Lower lobe of right lung (tissue), 2 donors: ENCODE measurements around the gene RGS13. TPM values are rescaled to one million over a fixed set of nuclear protein-coding genes. Genes with fewer than 3 reads are reported as not detected.

Source experiments
- ATAC-seq, 2 donors: fragments of 200-7000 bp; cut with Tn5 transposase; one replicate each; pipeline ENCODE4 v1.9.1; 2020 to 2022; ENCODE audit warnings: mild to moderate bottlenecking in 2 of 2, moderate library complexity in 2 of 2
- DNase-seq: peaks from one replicate; pipeline ENCODE4 v3.0.0-alpha.2; 2020
- H3K27ac ChIP-seq: fragments of 200-600 bp; one replicate; pipeline ENCODE4 v1.8.0; 2022
- H3K27me3 ChIP-seq: fragments of 200-600 bp; one replicate; pipeline ENCODE4 v1.8.0; 2022; ENCODE audit warnings: low read depth
- H3K36me3 ChIP-seq: fragments of 200-600 bp; one replicate; pipeline ENCODE4 v1.8.0; 2022; ENCODE audit warnings: mild to moderate bottlenecking
- H3K4me1 ChIP-seq: fragments of 200-600 bp; one replicate; pipeline ENCODE4 v1.8.0; 2022
- H3K4me3 ChIP-seq: fragments of 200-600 bp; one replicate; pipeline ENCODE4 v1.8.0; 2022; ENCODE audit warnings: mild to moderate bottlenecking
- H3K9me3 ChIP-seq: fragments of 200-600 bp; one replicate; pipeline ENCODE4 v1.8.0; 2022
- intact Hi-C: fragments of 100-400 bp; cut with DNase I; formaldehyde crosslinking; loops from one replicate; pipeline ENCODE4 v1.11.0; 2022
- total RNA-seq: library from RNA; stranded (reverse); fragmentation: NEBNext Ultra II Directional; extraction: Animal tissue kit (Norgen Biotek cat#: 25700); gene quantifications from one replicate; pipeline ENCODE4 v1.2.1, GENCODE V29; 2021
- TF ChIP-seq, protein P1 (sequence below): fragments of 200-600 bp; IDR thresholded peaks from one replicate; pipeline ENCODE4 v1.8.0; 2022; ENCODE audit warnings: antibody characterized with exemption, mild to moderate bottlenecking
- donor health status: DM: no; HTN: yes; CAD: no; lungs with severe emphysema.

Gene RGS13
- total RNA-seq, 1 donor from 2014 or later: 5.0 TPM

- ATAC-seq: no peak
- intact Hi-C loops: no loop called here
- TF ChIP-seq, protein P1, sequence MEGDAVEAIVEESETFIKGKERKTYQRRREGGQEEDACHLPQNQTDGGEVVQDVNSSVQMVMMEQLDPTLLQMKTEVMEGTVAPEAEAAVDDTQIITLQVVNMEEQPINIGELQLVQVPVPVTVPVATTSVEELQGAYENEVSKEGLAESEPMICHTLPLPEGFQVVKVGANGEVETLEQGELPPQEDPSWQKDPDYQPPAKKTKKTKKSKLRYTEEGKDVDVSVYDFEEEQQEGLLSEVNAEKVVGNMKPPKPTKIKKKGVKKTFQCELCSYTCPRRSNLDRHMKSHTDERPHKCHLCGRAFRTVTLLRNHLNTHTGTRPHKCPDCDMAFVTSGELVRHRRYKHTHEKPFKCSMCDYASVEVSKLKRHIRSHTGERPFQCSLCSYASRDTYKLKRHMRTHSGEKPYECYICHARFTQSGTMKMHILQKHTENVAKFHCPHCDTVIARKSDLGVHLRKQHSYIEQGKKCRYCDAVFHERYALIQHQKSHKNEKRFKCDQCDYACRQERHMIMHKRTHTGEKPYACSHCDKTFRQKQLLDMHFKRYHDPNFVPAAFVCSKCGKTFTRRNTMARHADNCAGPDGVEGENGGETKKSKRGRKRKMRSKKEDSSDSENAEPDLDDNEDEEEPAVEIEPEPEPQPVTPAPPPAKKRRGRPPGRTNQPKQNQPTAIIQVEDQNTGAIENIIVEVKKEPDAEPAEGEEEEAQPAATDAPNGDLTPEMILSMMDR: no peak
Measured at GRCh38 chr1:192658255-192658654, 22.3 kb downstream of the RGS13 start.

GRCh38 chr1:192660613-192661012, 24.7 kb downstream of the RGS13 start:
- Histone ChIP-seq H3K4me3 (no peak overlapping the region), H3K27me3 (no peaks in the 10 kb centered on the region), H3K27ac (no peak overlapping the region), H3K36me3 (no peaks in the 10 kb centered on the region), H3K9me3 (no peaks in the 10 kb centered on the region), H3K4me1 (no peaks in the 10 kb centered on the region)
- ATAC-seq: no peak
- no peak for DNase-seq
- TF ChIP-seq, protein P1: no peak
- intact Hi-C loops: no loop called here

More at GRCh38 chr1:192658255-192658654, 22.3 kb downstream of the RGS13 start:
- H3K9me3 ChIP-seq: no peaks in the 10 kb centered on the region
- no peaks in the 10 kb centered on the region for H3K27me3 ChIP-seq
- no peak overlapping the region for H3K27ac ChIP-seq
- H3K36me3 ChIP-seq: no peaks in the 10 kb centered on the region
- no peak for DNase-seq
- H3K4me1 ChIP-seq: no peaks in the 10 kb centered on the region
- no peak overlapping the region for H3K4me3 ChIP-seq

DNA sequence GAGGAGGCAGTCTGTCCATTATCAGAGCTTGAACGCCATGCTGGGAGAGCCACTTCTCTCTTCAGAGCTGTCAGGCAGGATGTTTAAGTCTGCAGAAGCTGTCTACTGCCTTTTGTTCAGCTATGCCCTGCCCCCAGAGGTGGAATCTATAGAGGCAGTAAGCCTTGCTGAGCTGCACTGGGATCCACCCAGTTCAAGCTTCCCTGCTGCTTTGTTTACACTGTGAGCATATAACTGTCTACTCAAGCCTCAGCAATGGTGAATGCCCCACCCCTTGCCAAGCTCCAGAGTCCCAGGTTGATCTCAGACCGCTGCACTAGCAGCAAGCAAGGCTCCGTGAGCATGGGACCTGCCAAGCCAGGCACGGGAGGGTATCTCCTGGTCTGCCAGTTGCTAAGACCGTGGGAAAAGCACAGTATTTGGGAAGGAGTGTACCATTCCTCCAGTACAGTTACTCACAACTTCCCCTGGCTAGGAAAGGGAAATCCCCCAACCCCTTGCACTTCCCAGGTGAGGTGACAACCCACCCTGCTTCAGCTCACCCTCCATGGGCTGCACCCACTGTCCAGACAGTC, 32.5 kb downstream of the RGS13 start:
- intact Hi-C loops: no loop called here
- DNase-seq: no peak
- TF ChIP-seq, protein P1: no peak

DNA sequence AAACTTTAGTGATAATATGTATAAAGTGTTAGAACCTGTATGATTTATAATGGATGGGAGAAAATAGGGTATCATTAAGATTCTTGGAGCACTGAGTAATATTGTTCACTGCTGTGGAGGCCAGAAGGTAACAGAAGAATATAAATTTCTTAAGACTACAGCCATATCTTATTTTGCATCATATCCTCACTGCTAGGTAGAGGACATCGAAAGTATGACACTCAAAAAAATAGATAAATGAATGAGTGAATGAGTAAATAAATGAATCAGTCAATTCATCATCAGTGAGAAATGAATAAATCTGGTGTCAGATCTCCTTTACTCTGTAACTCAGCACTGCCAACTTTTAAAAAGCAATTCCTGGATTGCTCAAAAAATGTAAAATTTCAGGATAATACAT, 33.2 kb downstream of the RGS13 start:
- no peaks in the 10 kb centered on the region for H3K36me3 ChIP-seq
- TF ChIP-seq, protein P1: no peak
- no peaks in the 10 kb centered on the region for H3K9me3 ChIP-seq
- no peaks in the 10 kb centered on the region for H3K27me3 ChIP-seq
- no peaks in the 10 kb centered on the region for H3K4me1 ChIP-seq
- H3K27ac ChIP-seq: no peak overlapping the region
- DNase-seq: no peak
- intact Hi-C loops: no loop called here
- H3K4me3 ChIP-seq: no peak overlapping the region
- ATAC-seq: no peak

More for the DNA sequence above, 32.5 kb downstream of the RGS13 start:
- no peaks in the 10 kb centered on the region for H3K4me1 ChIP-seq
- H3K4me3 ChIP-seq: no peak overlapping the region
- ATAC-seq: no peak
- H3K27me3 ChIP-seq: no peaks in the 10 kb centered on the region
- no peak overlapping the region for H3K27ac ChIP-seq
- no peaks in the 10 kb centered on the region for H3K9me3 ChIP-seq
- no peaks in the 10 kb centered on the region for H3K36me3 ChIP-seq

- Histone ChIP-seq H3K27ac (no peak overlapping the region), H3K36me3 (no peaks in the 10 kb centered on the region), H3K4me3 (no peak overlapping the region), H3K9me3 (no peaks in the 10 kb centered on the region), H3K4me1 (no peaks in the 10 kb centered on the region), H3K27me3 (no peaks in the 10 kb centered on the region)
- no peak for ATAC-seq
- TF ChIP-seq, protein P1: no peak
- no peak for DNase-seq
- intact Hi-C loops: no loop called here
Measured at GRCh38 chr1:192675716-192676115, 39.8 kb downstream of the RGS13 start.
